PC-9 (cell line): ENCODE results near the gene FXYD6. TPM values are rescaled to one million over a fixed set of nuclear protein-coding genes. Genes with fewer than 3 reads are reported as not detected.

Source experiments
- BruUV-seq: library from RNA; stranded (reverse); fragments of 400-500 nt; replicated peaks from 2 replicates; lab custom pipeline; 2021; lab: Mats Ljungman, UMichigan
- CTCF ChIA-PET: fragments of 300-600 bp; sonication (Branson Sonifier 250); formaldehyde crosslinking; loops from one replicate; lab custom pipeline; 2022; ENCODE audit warnings: antibody characterized with exemption; lab: Charles Lee
- POLR2A ChIA-PET: fragments of 300-600 bp; sonication (Branson Sonifier 250); formaldehyde crosslinking; loops from one replicate; lab custom pipeline; 2022; ENCODE audit warnings: antibody characterized with exemption; ENCODE audit not compliant: unreplicated experiment; lab: Charles Lee
- DNase-seq, 2 experiments: peaks; one replicate each; pipeline versions ENCODE4 v3.0.0 to v3.0.0-alpha.2; 2015 to 2022; ENCODE audit warnings: mixed read lengths in 1 of 2
- H2AFZ ChIP-seq: fragments of 200-600 bp; sonication (generic); 2 replicates; pipeline ENCODE4 v1.8.1; 2017; ENCODE audit warnings: antibody characterized with exemption
- H3F3A ChIP-seq: fragments of 200-600 bp; sonication (generic); 2 replicates; pipeline ENCODE4 v1.8.1; 2017; ENCODE audit warnings: antibody characterized with exemption, mild to moderate bottlenecking, low read depth; ENCODE audit not compliant: insufficient read depth
- H3K27ac ChIP-seq: fragments of 200-600 bp; sonication (generic); 2 replicates; pipeline ENCODE4 v1.6.1; 2016; ENCODE audit warnings: mixed run types
- H3K27me3 ChIP-seq: fragments of 200-600 bp; sonication (generic); 2 replicates; pipeline ENCODE4 v1.6.1; 2016; ENCODE audit warnings: low read depth, mixed run types; ENCODE audit not compliant: insufficient read depth
- H3K36me3 ChIP-seq: fragments of 200-600 bp; sonication (generic); 2 replicates; pipeline ENCODE4 v1.6.1; 2016; ENCODE audit warnings: low read depth, mixed run types
- H3K4me1 ChIP-seq: fragments of 200-600 bp; sonication (generic); replicated peaks from 2 replicates; pipeline ENCODE4 v1.6.1; 2016; ENCODE audit warnings: mixed run types; ENCODE audit not compliant: insufficient read depth
- H3K4me2 ChIP-seq: fragments of 200-600 bp; sonication (generic); 2 replicates; pipeline ENCODE4 v1.6.1; 2017; ENCODE audit warnings: mixed run types
- H3K4me3 ChIP-seq: fragments of 200-600 bp; sonication (generic); 2 replicates; pipeline ENCODE4 v1.6.1; 2016; ENCODE audit warnings: mixed run types
- H3K79me2 ChIP-seq: fragments of 200-600 bp; sonication (generic); 2 replicates; pipeline ENCODE4 v1.6.1; 2017; ENCODE audit warnings: low read depth, mixed run types
- H3K9me2 ChIP-seq: fragments of 200-600 bp; sonication (generic); 2 replicates; pipeline ENCODE4 v1.8.1; 2017; ENCODE audit warnings: mild to moderate bottlenecking; ENCODE audit not compliant: insufficient read depth
- H3K9me3 ChIP-seq: fragments of 200-600 bp; sonication (generic); 2 replicates; pipeline ENCODE4 v1.8.1; 2016; ENCODE audit warnings: low read depth; ENCODE audit not compliant: insufficient read depth
- H4K20me1 ChIP-seq: fragments of 200-600 bp; sonication (generic); 2 replicates; pipeline ENCODE4 v1.8.1; 2017; ENCODE audit not compliant: insufficient read depth
- CTCF ChIP-seq: fragments of 200-600 bp; sonication (generic); conservative IDR thresholded peaks from 2 replicates; pipeline ENCODE4 v1.6.1; 2017; ENCODE audit warnings: mixed run types, antibody characterized with exemption, mild to moderate bottlenecking, moderate library complexity
- EZH2 ChIP-seq: fragments of 200-600 bp; sonication (generic); IDR thresholded peaks from 2 replicates; pipeline ENCODE4 v1.8.0; 2017; ENCODE audit warnings: antibody characterized with exemption, low read depth
- intact Hi-C: fragments of 100-400 bp; cut with micrococcal nuclease; formaldehyde crosslinking; loops from one replicate; pipeline ENCODE4 v1.10.0; 2022; ENCODE audit not compliant: unreplicated experiment
- total RNA-seq: library from RNA; stranded (reverse); gene quantifications from 2 replicates; pipeline ENCODE4 v1.2.3, GENCODE V29; 2021

Gene FXYD6
- total RNA-seq, 1 experiment from 2014 or later = 0.20 TPM

- Histone ChIP-seq H4K20me1 (no peaks in the 10 kb centered on the region), H3K4me1 (no peaks in the 10 kb centered on the region), H3K27ac (no peak overlapping the region), H3K79me2 (no peaks in the 10 kb centered on the region), H3K36me3 (no peaks in the 10 kb centered on the region), H3K4me3 (no peak overlapping the region), H3K9me3 (no peaks in the 10 kb centered on the region), H3F3A (no peaks in the 10 kb centered on the region), H3K27me3 (peaks cover 75% of the 10 kb centered on the region), H3K4me2 (no peak overlapping the region), H2AFZ (no peak overlapping the region), H3K9me2 (no peaks in the 10 kb centered on the region)
- no peak for TF ChIP-seq CTCF
- TF ChIP-seq EZH2 = no peak
- no peak for DNase-seq
- intact Hi-C loops = no loop called here
- ChIA-PET POLR2A (no interaction called here), CTCF (no interaction called here)
- BruUV-seq = no TSS peak
Measured at GRCh38 chr11:117862019-117862725, 14.3 kb downstream of the FXYD6 start.

- no peaks in the 10 kb centered on the region for H3K4me1 ChIP-seq
- ChIA-PET POLR2A (no interaction called here), CTCF (interaction anchor here (0.8 kb wide), 1 partner anchor 86 kb away, joined by 3 read pairs; no protein-coding TSS in a partner anchor)
- no peak overlapping the region for H3K4me2 ChIP-seq
- H3K27ac ChIP-seq = no peak overlapping the region
- no peak for TF ChIP-seq EZH2
- TF ChIP-seq CTCF = no peak
- no TSS peak for BruUV-seq
- intact Hi-C loops = no loop called here
- no peaks in the 10 kb centered on the region for H3K36me3 ChIP-seq
- H3K4me3 ChIP-seq = no peak overlapping the region
- DNase-seq = peak in 1 of 2 experiments; percentile 20
- no peak overlapping the region for H2AFZ ChIP-seq
- H4K20me1 ChIP-seq = no peaks in the 10 kb centered on the region
- H3K27me3 ChIP-seq = peaks cover 75% of the 10 kb centered on the region
- no peaks in the 10 kb centered on the region for H3K79me2 ChIP-seq
- no peaks in the 10 kb centered on the region for H3F3A ChIP-seq
- no peaks in the 10 kb centered on the region for H3K9me3 ChIP-seq
- H3K9me2 ChIP-seq = no peaks in the 10 kb centered on the region
Measured at GRCh38 chr11:117861151-117862018, 15.1 kb downstream of the FXYD6 start.

- TF ChIP-seq CTCF (no peak), EZH2 (no peak)
- no peak overlapping the region for H3K4me2 ChIP-seq
- BruUV-seq = no TSS peak
- H4K20me1 ChIP-seq = no peaks in the 10 kb centered on the region
- ChIA-PET POLR2A (interaction anchor here (0.7 kb wide), 1 partner anchor 499 kb away, joined by 4 read pairs; the partner anchor contains the start of gene UBE4A), CTCF (no interaction called here)
- H3K4me3 ChIP-seq = no peak overlapping the region
- H3K27me3 ChIP-seq = peaks cover 74% of the 10 kb centered on the region
- H3F3A ChIP-seq = no peaks in the 10 kb centered on the region
- no peaks in the 10 kb centered on the region for H3K36me3 ChIP-seq
- no peak overlapping the region for H3K27ac ChIP-seq
- intact Hi-C loops = no loop called here
- H3K4me1 ChIP-seq = no peaks in the 10 kb centered on the region
- no peak for DNase-seq
- H3K79me2 ChIP-seq = no peaks in the 10 kb centered on the region
- H3K9me2 ChIP-seq = no peaks in the 10 kb centered on the region
- H2AFZ ChIP-seq = no peak overlapping the region
- no peaks in the 10 kb centered on the region for H3K9me3 ChIP-seq
Measured at GRCh38 chr11:117860139-117860538, 16.3 kb downstream of the FXYD6 start.
